ENCODE measurements around the gene TOMM6.

GRCh38 chr6:41769376-41769775, 18.1 kb upstream of the TOMM6 start:
- no peak for TF ChIP-seq CTCF (conservative IDR thresholded peaks at IDR 0.05; ENCODE audit: low read depth, low read length)
- TF ChIP-seq EZH2phosphoT487 (IDR thresholded peaks at IDR 0.05; ENCODE audit: borderline replicate concordance, low read length), result no peak
